ENCODE results near the gene NF1. TPM values are rescaled to one million over a fixed set of nuclear protein-coding genes. Genes with fewer than 3 reads are reported as not detected.
A peak's percentile ranks its signal among the peaks of the same experiment; 100 is the strongest.
"Not testable (repeated sequence)": the region's sequence is repeated elsewhere in the genome, so short reads cannot be mapped to it uniquely, and the experiment has no call there.

NF1 gene, protein sequence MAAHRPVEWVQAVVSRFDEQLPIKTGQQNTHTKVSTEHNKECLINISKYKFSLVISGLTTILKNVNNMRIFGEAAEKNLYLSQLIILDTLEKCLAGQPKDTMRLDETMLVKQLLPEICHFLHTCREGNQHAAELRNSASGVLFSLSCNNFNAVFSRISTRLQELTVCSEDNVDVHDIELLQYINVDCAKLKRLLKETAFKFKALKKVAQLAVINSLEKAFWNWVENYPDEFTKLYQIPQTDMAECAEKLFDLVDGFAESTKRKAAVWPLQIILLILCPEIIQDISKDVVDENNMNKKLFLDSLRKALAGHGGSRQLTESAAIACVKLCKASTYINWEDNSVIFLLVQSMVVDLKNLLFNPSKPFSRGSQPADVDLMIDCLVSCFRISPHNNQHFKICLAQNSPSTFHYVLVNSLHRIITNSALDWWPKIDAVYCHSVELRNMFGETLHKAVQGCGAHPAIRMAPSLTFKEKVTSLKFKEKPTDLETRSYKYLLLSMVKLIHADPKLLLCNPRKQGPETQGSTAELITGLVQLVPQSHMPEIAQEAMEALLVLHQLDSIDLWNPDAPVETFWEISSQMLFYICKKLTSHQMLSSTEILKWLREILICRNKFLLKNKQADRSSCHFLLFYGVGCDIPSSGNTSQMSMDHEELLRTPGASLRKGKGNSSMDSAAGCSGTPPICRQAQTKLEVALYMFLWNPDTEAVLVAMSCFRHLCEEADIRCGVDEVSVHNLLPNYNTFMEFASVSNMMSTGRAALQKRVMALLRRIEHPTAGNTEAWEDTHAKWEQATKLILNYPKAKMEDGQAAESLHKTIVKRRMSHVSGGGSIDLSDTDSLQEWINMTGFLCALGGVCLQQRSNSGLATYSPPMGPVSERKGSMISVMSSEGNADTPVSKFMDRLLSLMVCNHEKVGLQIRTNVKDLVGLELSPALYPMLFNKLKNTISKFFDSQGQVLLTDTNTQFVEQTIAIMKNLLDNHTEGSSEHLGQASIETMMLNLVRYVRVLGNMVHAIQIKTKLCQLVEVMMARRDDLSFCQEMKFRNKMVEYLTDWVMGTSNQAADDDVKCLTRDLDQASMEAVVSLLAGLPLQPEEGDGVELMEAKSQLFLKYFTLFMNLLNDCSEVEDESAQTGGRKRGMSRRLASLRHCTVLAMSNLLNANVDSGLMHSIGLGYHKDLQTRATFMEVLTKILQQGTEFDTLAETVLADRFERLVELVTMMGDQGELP (N-terminal part only)
- 23.8 and 30.2 TPM in 2 replicates for total RNA-seq (2014; rRNA removed; shearing (Covaris generic))

- DNase-seq (ENCODE audit: low read depth): peak; percentile 93
Observed at GRCh38 chr17:31094600-31095235, at the start of gene NF1. NF1 (plus strand) TSS chr17:31094977; CDS start chr17:31095310, 333 bp downstream.

DNA sequence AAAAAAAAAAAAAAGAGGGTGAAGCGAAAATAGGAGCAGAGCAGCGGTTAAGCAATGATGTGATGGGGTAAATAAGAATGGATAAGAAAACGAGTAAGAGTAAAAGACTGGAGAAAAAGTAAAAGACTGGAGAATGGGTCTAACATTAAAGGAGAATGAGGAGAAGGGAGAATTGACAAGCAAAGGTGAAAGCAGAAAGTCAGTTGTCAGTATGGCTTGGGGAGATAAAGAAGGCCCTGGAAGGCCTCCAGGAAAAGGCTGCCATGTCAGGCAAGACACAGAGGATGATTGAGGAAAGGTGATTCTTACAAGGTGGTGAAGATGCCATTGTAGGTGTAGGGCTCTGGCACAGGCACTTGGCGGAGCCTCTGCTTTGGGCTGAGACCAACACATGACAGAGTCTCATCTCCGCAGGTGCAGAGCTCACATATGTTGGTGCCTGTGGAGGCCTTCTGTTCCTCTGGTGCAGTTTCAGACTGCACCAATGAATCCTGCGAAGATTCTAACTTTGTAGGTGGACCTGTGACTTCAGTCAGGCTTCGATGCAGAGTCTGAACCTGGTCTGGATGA lies 47.8 kb upstream of the NF1 start:
- not testable (repeated sequence) for DNase-seq (ENCODE audit: low read depth)

DNA sequence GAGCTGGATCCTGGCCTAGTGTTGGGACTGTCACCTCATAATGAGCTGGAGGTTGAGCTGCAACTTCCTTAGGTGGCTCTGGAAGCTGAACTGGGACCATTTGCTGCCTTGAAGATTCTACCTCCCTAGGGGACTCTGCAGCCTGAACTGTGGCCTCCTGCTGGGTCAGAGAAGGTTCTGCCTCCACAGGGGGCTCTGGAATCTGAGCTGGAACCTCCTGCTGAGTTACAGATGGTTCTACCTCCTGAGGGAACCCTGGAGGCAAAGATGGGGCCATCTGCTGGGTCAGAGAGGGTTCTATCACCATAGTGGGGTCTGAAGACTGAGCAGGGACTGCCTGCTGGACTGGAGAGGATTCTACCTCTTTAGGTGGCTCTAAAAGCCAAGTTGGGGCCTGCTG lies 46.6 kb upstream of the NF1 start:
- no peak for DNase-seq (ENCODE audit: low read depth)

DNA sequence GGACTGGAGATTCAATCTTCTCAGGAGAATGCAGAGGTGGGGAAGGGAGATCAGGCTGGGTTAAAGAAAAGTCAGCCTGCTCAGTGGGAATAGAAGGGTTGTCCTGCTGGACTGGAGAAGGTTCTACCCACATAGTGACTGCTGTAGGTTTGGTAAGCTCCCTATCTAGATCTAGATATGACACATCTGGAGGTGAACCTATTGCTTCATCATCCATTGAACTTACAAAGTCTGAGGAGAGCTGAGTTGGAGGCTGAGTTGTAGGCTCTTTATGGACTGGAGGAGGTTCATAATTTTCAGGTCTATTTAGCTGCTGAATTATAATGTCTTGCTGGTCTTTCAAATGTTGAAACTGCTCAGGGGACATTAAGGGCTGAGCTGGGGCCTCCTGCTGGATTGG lies 46.0 kb upstream of the NF1 start:
- no peak for DNase-seq (ENCODE audit: low read depth)

- DNase-seq (ENCODE audit: low read depth): no peak
Observed at GRCh38 chr17:31050948-31051347, 43.8 kb upstream of the NF1 start.

GRCh38 chr17:31051506-31051905 lies 43.3 kb upstream of the NF1 start:
- no peak for DNase-seq (ENCODE audit: low read depth)

GRCh38 chr17:31052187-31052889 lies 42.4 kb upstream of the NF1 start:
- DNase-seq (ENCODE audit: low read depth): peak; percentile 98

GRCh38 chr17:31053071-31053470 lies 41.7 kb upstream of the NF1 start:
- no peak for DNase-seq (ENCODE audit: low read depth)

DNA sequence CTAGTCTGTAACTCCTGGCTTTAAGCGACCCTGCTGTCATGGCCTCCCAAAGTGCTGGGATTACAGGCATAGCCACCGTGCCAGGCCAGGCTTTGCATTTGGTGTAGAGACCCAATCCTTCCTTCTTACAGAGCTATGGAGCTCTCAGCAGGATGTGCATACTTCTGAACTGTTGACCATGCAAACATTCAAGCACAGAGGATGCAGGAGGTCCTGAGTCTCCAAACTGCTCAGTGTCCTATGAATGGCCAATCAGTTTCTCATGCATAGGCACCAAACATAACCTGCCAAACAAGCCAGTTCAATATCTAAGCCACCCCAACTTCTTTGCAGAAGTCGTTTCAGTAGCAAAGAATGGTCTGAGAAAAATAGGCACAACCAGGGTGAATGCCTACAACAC lies 40.0 kb upstream of the NF1 start:
- no peak for DNase-seq (ENCODE audit: low read depth)

GRCh38 chr17:31058976-31059375 lies 35.8 kb upstream of the NF1 start:
- DNase-seq (ENCODE audit: low read depth): no peak

GRCh38 chr17:31060791-31061550 lies 33.8 kb upstream of the NF1 start:
- no peak for DNase-seq (ENCODE audit: low read depth)

DNA sequence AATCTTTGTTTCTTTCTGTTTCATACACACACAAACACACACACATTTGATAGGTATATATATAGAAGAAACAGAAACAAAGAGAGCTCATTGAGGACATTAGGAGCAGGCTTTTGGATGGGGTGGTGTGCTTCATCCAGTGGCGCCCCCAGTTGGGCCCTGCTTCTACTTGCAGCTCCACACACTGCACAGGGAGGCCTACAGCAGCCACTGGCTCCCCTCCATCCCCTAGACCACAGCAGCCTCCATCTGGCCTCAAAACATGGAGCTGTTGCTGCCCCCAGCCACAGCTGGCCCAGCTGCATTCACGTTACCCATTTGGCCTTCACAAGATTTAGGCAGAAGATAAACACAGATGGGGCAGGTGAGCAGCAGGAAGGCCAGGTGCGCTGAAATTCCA lies 33.1 kb upstream of the NF1 start:
- no peak for DNase-seq (ENCODE audit: low read depth)

GRCh38 chr17:31062346-31062745 lies 32.4 kb upstream of the NF1 start:
- no peak for DNase-seq (ENCODE audit: low read depth)

DNA sequence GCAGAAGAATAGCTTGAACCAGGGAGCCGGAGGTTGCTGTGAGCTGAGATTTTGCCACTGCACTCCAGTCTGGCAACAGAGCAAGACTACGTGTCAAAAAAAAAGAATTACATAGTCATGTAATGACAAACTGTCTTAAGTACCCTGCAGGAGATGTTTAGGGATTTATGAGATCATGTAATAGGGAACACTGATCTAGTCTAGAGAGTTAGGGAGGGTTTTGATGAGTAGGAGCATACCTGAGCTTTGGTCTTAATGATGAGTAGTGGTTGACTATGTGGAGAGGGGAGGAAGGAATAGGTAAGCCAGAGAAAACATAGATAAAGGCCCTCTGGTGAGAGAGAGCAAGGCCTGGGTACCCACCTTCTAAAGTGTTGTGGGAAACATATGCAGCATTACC lies 30.1 kb upstream of the NF1 start:
- DNase-seq (ENCODE audit: low read depth): no peak

DNA sequence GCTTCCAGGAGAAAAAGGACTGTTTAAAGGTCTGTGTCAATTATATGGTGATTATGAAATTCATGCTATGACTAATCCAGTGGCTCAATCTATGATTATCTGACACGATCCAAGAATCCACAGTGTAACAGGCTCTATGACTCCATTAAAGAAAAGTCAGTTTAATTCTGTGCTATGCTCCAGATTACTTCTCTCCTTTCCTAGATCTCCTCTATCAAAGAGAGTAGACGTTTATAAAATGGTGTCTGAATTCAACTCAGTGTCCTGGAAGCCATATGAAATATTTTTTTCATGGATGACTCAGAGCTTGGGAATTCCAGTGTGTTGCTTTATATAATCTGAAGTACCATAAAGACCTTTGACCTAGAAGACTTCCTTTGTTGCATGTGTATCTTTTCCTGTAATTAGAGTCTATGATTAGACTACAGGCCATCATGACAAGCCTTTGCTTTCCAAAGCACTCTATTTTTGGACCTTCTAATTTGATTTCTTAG lies 27.0 kb upstream of the NF1 start:
- DNase-seq (ENCODE audit: low read depth): peak; percentile 90

GRCh38 chr17:31068291-31068690 lies 26.5 kb upstream of the NF1 start:
- peak; percentile 66 for DNase-seq (ENCODE audit: low read depth)

DNA sequence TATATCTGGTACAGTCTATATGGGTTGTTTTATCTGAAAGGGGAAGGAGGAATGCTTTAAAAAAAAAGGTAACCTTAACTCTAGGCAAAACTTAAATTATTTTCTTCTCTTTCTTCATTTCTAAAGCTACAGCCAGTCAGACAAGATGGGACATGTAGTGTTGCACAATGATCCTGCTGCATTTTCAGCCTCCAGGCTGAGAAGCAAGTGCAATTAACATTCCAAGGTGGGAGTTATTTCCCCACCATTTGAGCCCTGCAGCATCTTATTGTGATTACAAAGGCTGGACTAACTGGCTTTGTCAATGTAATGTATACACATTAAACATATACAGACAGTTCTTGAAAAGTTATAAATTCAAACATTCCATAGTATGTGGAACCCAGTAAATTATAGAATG lies 22.6 kb upstream of the NF1 start:
- DNase-seq (ENCODE audit: low read depth): peak; percentile 63

GRCh38 chr17:31073411-31073810 lies 21.4 kb upstream of the NF1 start:
- DNase-seq (ENCODE audit: low read depth): no peak

- DNase-seq (ENCODE audit: low read depth): no peak
Observed at GRCh38 chr17:31074772-31075555, 19.8 kb upstream of the NF1 start.

All from RPMI7951 (cell line).